ENCODE measurements around the gene PTPRM. TPM values are rescaled to one million over a fixed set of nuclear protein-coding genes. Genes with fewer than 3 reads are reported as not detected.
A peak's percentile ranks its signal among the peaks of the same experiment; 100 is the strongest.

Gene PTPRM
- total and polyA plus RNA-seq, 2 of the 8 experiments (the other 6 are each of a cell fraction or from before 2014, with no cell fraction given): 4.1 to 7.0 TPM

- no peak overlapping the region for H2AK5ac ChIP-seq (ENCODE audit: low read depth, low read length)
- no peak overlapping the region for H3K4me3 ChIP-seq (ENCODE audit: extremely low read depth in 1 of 4, insufficient read depth in 2 of 4, low read depth in 3 of 4, low read length in 4 of 4)
- DNase-seq (ENCODE audit: low read depth in 1 of 2, low spot score in 2 of 2) (no peak), FAIRE-seq (peak; percentile 72)
- H3K79me2 ChIP-seq (ENCODE audit: control insufficient read depth in 1 of 2, insufficient read depth in 2 of 2, low read length in 2 of 2): no peaks in the 10 kb centered on the region
- no peak overlapping the region for H2BK20ac ChIP-seq (ENCODE audit: low read length)
- no peaks in the 10 kb centered on the region; a peak in 1 of 7 replicates for H3K27me3 ChIP-seq (replicated peaks in 1 of 4; ENCODE audit: control insufficient read depth in 3 of 4, extremely low read depth in 1 of 4, insufficient read depth in 3 of 4, low read length in 3 of 4)
- H2BK5ac ChIP-seq (ENCODE audit: low read depth, low read length): no peak overlapping the region
- 94% methylated on average over 7 of the region's 7 CpGs; no CpG with 5 or more reads in 1 of the 2 experiments for WGBS, 2 experiments (ENCODE audit: extremely low coverage in 1 of 2, insufficient coverage in 1 of 2, insufficient read length in 1 of 2, insufficient replicate concordance in 2 of 2, low coverage in 1 of 2, low lambda C conversion rate in 2 of 2, missing lambda C conversion rate in 1 of 2)
- H3K9me3 ChIP-seq (ENCODE audit: insufficient read depth in 2 of 2, low read depth in 1 of 2, low read length in 1 of 2): no peaks in the 10 kb centered on the region
- TF ChIP-seq USF2 (IDR thresholded peaks at IDR 0.05; ENCODE audit: low read length) (no peak), GTF2F1 (IDR thresholded peaks at IDR 0.05; ENCODE audit: borderline replicate concordance, low read depth, low read length) (no peak), POU5F1 (IDR thresholded peaks at IDR 0.05; ENCODE audit: low read depth, low read length) (no peak), RXRA (IDR thresholded peaks at IDR 0.05; ENCODE audit: insufficient read depth, low read depth, low read length) (no peak), JUN (IDR thresholded peaks at IDR 0.05; ENCODE audit: low read depth, low read length) (no peak)
- H3K14ac ChIP-seq (ENCODE audit: insufficient read length): no peak overlapping the region
- H2AFZ ChIP-seq (ENCODE audit: low read length): no peak overlapping the region
- ChIA-PET CTCF (ENCODE audit: partially characterized antibody) (no interaction called here), POLR2A (ENCODE audit: partially characterized antibody) (no interaction called here)
- H3K4me2 ChIP-seq (ENCODE audit: insufficient read depth in 1 of 2, low read depth in 2 of 2, low read length in 2 of 2): no peak overlapping the region
- no peaks in the 10 kb centered on the region for H3K36me3 ChIP-seq (ENCODE audit: control insufficient read depth in 2 of 4, insufficient read depth in 4 of 4, low read length in 3 of 4)
- no peak overlapping the region for H4K91ac ChIP-seq (replicated peaks; ENCODE audit: insufficient read length, low read length)
- H2BK15ac ChIP-seq (ENCODE audit: low read length): no peak overlapping the region
- H3K18ac ChIP-seq (ENCODE audit: extremely low read depth, low read length): no peak overlapping the region
- H4K5ac ChIP-seq (ENCODE audit: insufficient read length, low read depth, low read length): no peak overlapping the region
- H3K4ac ChIP-seq (replicated peaks; ENCODE audit: insufficient read length, low read depth, low read length): no peak overlapping the region
- H3K4me1 ChIP-seq (replicated peaks in 1 of 4; ENCODE audit: control insufficient read depth in 3 of 4, insufficient read depth in 4 of 4, low read length in 3 of 4): no peaks in the 10 kb centered on the region
- H3K56ac ChIP-seq (replicated peaks; ENCODE audit: insufficient read length, low read depth, low read length): no peak overlapping the region
- H4K8ac ChIP-seq (ENCODE audit: extremely low read depth, insufficient read depth, low read length): no peak overlapping the region
- no peak overlapping the region for H3K9ac ChIP-seq (replicated peaks in 1 of 4; ENCODE audit: extremely low read depth in 1 of 4, low read depth in 3 of 4, low read length in 3 of 4)
- H2BK120ac ChIP-seq (replicated peaks; ENCODE audit: low read depth, low read length): no peak overlapping the region
- H3K27ac ChIP-seq (ENCODE audit: low read depth, low read length): no peak overlapping the region
- H4K20me1 ChIP-seq (replicated peaks in 1 of 2; ENCODE audit: control insufficient read depth in 1 of 2, insufficient read depth in 2 of 2, low read length in 2 of 2): no peaks in the 10 kb centered on the region
- H2BK12ac ChIP-seq (ENCODE audit: low read depth, low read length): no peak overlapping the region
- H3K23ac ChIP-seq (ENCODE audit: insufficient read length): no peak overlapping the region
- H3K23me2 ChIP-seq (ENCODE audit: low read depth, low read length): no peaks in the 10 kb centered on the region
- H3K79me1 ChIP-seq (ENCODE audit: low read depth, low read length): no peaks in the 10 kb centered on the region
Measured at GRCh38 chr18:8188184-8188583, 621.1 kb downstream of the PTPRM start.
